ENCODE data around the gene KCNQ1. TPM values are rescaled to one million over a fixed set of nuclear protein-coding genes. Genes with fewer than 3 reads are reported as not detected.
A peak's percentile ranks its signal among the peaks of the same experiment; 100 is the strongest.

Gene KCNQ1
- total RNA-seq, 1 donor from 2014 or later, result 0.31 TPM

GRCh38 chr11:2524446-2525165 is 79.8 kb downstream of the KCNQ1 start:
- DNase-seq, result no peak

- DNase-seq, result no peak
Observed at GRCh38 chr11:2525166-2525861, 80.5 kb downstream of the KCNQ1 start.

- no peak for DNase-seq
Observed at GRCh38 chr11:2525941-2526807, 81.4 kb downstream of the KCNQ1 start.

- no peak for DNase-seq
Observed at GRCh38 chr11:2526808-2527381, 82.1 kb downstream of the KCNQ1 start.

GRCh38 chr11:2527621-2528291 is 82.9 kb downstream of the KCNQ1 start:
- no peak for DNase-seq

GRCh38 chr11:2528301-2529050 is 83.7 kb downstream of the KCNQ1 start:
- DNase-seq, result no peak

GRCh38 chr11:2529173-2529572 is 84.4 kb downstream of the KCNQ1 start:
- no peak for DNase-seq

- DNase-seq, result no peak
Observed at GRCh38 chr11:2529636-2530035, 84.8 kb downstream of the KCNQ1 start.

- DNase-seq, result no peak
Observed at GRCh38 chr11:2530131-2530854, 85.5 kb downstream of the KCNQ1 start.

GRCh38 chr11:2530855-2531200 is 86.0 kb downstream of the KCNQ1 start:
- DNase-seq, result no peak

- peak; percentile 22 for DNase-seq
Observed at GRCh38 chr11:2531277-2531986, 86.6 kb downstream of the KCNQ1 start.

- no peak for DNase-seq
Observed at GRCh38 chr11:2531987-2532703, 87.3 kb downstream of the KCNQ1 start.

GRCh38 chr11:2532704-2533586 is 88.1 kb downstream of the KCNQ1 start:
- DNase-seq, result peak; percentile 70

GRCh38 chr11:2533587-2534133 is 88.9 kb downstream of the KCNQ1 start:
- DNase-seq, result no peak

GRCh38 chr11:2534134-2534956 is 89.5 kb downstream of the KCNQ1 start:
- DNase-seq, result no peak

- no peak for DNase-seq
Observed at GRCh38 chr11:2534957-2535672, 90.3 kb downstream of the KCNQ1 start.
